Measurements from ENCODE around the gene SMC1B.

GRCh38 chr22:45296628-45297297, 116.6 kb downstream of the SMC1B start:
- TF ChIP-seq REST (IDR thresholded peaks at IDR 0.05; ENCODE audit: insufficient read depth in 1 of 2, low read depth in 2 of 2, low read length in 1 of 2) (no peak), POLR2AphosphoS5 (IDR thresholded peaks at IDR 0.05; ENCODE audit: low read depth, low read length) (no peak), TCF7L2 (IDR thresholded peaks at IDR 0.05; ENCODE audit: low read depth, low read length) (no peak)
- TF ChIP-seq, protein P1, sequence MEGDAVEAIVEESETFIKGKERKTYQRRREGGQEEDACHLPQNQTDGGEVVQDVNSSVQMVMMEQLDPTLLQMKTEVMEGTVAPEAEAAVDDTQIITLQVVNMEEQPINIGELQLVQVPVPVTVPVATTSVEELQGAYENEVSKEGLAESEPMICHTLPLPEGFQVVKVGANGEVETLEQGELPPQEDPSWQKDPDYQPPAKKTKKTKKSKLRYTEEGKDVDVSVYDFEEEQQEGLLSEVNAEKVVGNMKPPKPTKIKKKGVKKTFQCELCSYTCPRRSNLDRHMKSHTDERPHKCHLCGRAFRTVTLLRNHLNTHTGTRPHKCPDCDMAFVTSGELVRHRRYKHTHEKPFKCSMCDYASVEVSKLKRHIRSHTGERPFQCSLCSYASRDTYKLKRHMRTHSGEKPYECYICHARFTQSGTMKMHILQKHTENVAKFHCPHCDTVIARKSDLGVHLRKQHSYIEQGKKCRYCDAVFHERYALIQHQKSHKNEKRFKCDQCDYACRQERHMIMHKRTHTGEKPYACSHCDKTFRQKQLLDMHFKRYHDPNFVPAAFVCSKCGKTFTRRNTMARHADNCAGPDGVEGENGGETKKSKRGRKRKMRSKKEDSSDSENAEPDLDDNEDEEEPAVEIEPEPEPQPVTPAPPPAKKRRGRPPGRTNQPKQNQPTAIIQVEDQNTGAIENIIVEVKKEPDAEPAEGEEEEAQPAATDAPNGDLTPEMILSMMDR (IDR thresholded peaks at IDR 0.05), result no peak
